GM23248 (cell line): ENCODE results near the gene PGC. TPM values are rescaled to one million over a fixed set of nuclear protein-coding genes. Genes with fewer than 3 reads are reported as not detected.

Experiments used
- DNase-seq: peaks from one replicate; pipeline ENCODE4 v3.0.0-alpha.2; 2015
- H2AFZ ChIP-seq: fragments of 200-600 bp; sonication (generic); 2 replicates; pipeline ENCODE4 v1.6.1; 2016; ENCODE audit warnings: antibody characterized with exemption
- H3F3A ChIP-seq: fragments of 200-600 bp; sonication (generic); 2 replicates; pipeline ENCODE4 v1.6.1; 2016; ENCODE audit warnings: mild to moderate bottlenecking, antibody characterized with exemption, mixed run types; ENCODE audit not compliant: insufficient read depth
- H3K27ac ChIP-seq: fragments of 200-600 bp; sonication (generic); 2 replicates; pipeline ENCODE4 v1.5.1; 2016; ENCODE audit warnings: mild to moderate bottlenecking
- H3K27me3 ChIP-seq: fragments of 200-600 bp; sonication (generic); replicated peaks from 2 replicates; pipeline ENCODE4 v1.6.1; 2016; ENCODE audit warnings: mild to moderate bottlenecking; ENCODE audit not compliant: insufficient read depth
- H3K36me3 ChIP-seq: fragments of 200-600 bp; sonication (generic); 2 replicates; pipeline ENCODE4 v1.6.1; 2016; ENCODE audit warnings: low read depth, mild to moderate bottlenecking
- H3K4me1 ChIP-seq: fragments of 200-600 bp; sonication (generic); 2 replicates; pipeline ENCODE4 v1.6.1; 2016; ENCODE audit warnings: mild to moderate bottlenecking; ENCODE audit not compliant: insufficient read depth
- H3K4me2 ChIP-seq: fragments of 200-600 bp; sonication (generic); one replicate; pipeline ENCODE4 v1.6.1; 2016; ENCODE audit warnings: mild to moderate bottlenecking; ENCODE audit not compliant: unreplicated experiment
- H3K4me3 ChIP-seq: fragments of 200-600 bp; sonication (generic); 2 replicates; pipeline ENCODE4 v1.5.1; 2016; ENCODE audit warnings: mild to moderate bottlenecking
- H3K79me2 ChIP-seq: fragments of 200-600 bp; sonication (generic); 2 replicates; pipeline ENCODE4 v1.6.1; 2016; ENCODE audit warnings: mild to moderate bottlenecking; ENCODE audit not compliant: insufficient read depth
- H3K9ac ChIP-seq: fragments of 200-600 bp; sonication (generic); 2 replicates; pipeline ENCODE4 v1.6.1; 2016; ENCODE audit warnings: mild to moderate bottlenecking
- H3K9me2 ChIP-seq: fragments of 200-600 bp; sonication (generic); 2 replicates; pipeline ENCODE4 v1.6.1; 2016; ENCODE audit warnings: mixed run types, mild to moderate bottlenecking, moderate library complexity; ENCODE audit not compliant: insufficient read depth
- H3K9me3 ChIP-seq: fragments of 200-600 bp; sonication (generic); one replicate; pipeline ENCODE4 v1.6.1; 2017; ENCODE audit warnings: low read depth
- H4K20me1 ChIP-seq: fragments of 200-600 bp; sonication (generic); 2 replicates; pipeline ENCODE4 v1.6.0; 2016; ENCODE audit not compliant: insufficient read depth
- EZH2 ChIP-seq: fragments of 200-600 bp; sonication (generic); IDR thresholded peaks from 2 replicates; pipeline ENCODE4 v1.6.1; 2018; ENCODE audit warnings: antibody characterized with exemption, mild to moderate bottlenecking; ENCODE audit not compliant: insufficient read depth, poor library complexity, severe bottlenecking
- EZH2phosphoT487 ChIP-seq: fragments of 200-600 bp; sonication (generic); IDR thresholded peaks from 2 replicates; pipeline ENCODE4 v1.6.1; 2018; ENCODE audit warnings: antibody characterized with exemption, moderate library complexity, mild to moderate bottlenecking, low read depth; ENCODE audit not compliant: insufficient read depth
- WGBS, 2 experiments: methylation state at CpG; one replicate each; pipeline ENCODE4 v1.1.6; 2015 to 2017; ENCODE audit warnings: low lambda C conversion rate in 2 of 2, low coverage in 1 of 2; ENCODE audit errors: missing lambda C conversion rate in 2 of 2; 5-methylcytosine and 5-hydroxymethylcytosine counted together
- in situ Hi-C: fragments of 300-500 bp; cut with MboI; formaldehyde crosslinking; loops from 2 replicates; pipeline ENCODE4 v1.15.0; 2020
- polyA plus RNA-seq: library from polyadenylated mRNA; unstranded; fragments of >200 nt; fragmentation: Nextera tagmentation; extraction: Ambion mirVana; gene quantifications from 2 replicates; pipeline ENCODE4 v1.2.1, GENCODE V29; 2016
- total RNA-seq: library from RNA; depleted of rRNA; stranded (reverse); fragments of >200 nt; shearing (Covaris generic); gene quantifications from 2 replicates; pipeline ENCODE4 v1.2.3, GENCODE V29; 2014

The PGC gene
- total and polyA plus RNA-seq, 2 experiments from 2014 or later: not detected

GRCh38 chr6:41713650-41714291 lies 33.4 kb downstream of the PGC start:
- Histone ChIP-seq H3K9me2 (no peaks in the 10 kb centered on the region), H3K9ac (no peak overlapping the region), H3K79me2 (no peaks in the 10 kb centered on the region), H3K4me2 (peak overlapping the region; percentile 12), H3K27ac (no peak overlapping the region), H3K4me3 (no peak overlapping the region), H3K4me1 (peaks cover 23% of the 10 kb centered on the region), H4K20me1 (no peaks in the 10 kb centered on the region), H3F3A (no peaks in the 10 kb centered on the region), H2AFZ (no peak overlapping the region), H3K27me3 (no peaks in the 10 kb centered on the region), H3K9me3 (no peaks in the 10 kb centered on the region), H3K36me3 (no peaks in the 10 kb centered on the region)
- WGBS, 2 experiments: 89 to 92% methylated on average over 12 to 14 of the region's 14 CpGs
- DNase-seq: peak; percentile 52
- in situ Hi-C loops: no loop called here
- TF ChIP-seq EZH2 (no peak), EZH2phosphoT487 (no peak)

GRCh38 chr6:41713159-41713649 lies 34.0 kb downstream of the PGC start:
- in situ Hi-C loops: no loop called here
- no peak overlapping the region for H3K4me3 ChIP-seq
- no peaks in the 10 kb centered on the region for H4K20me1 ChIP-seq
- H3K9me3 ChIP-seq: no peaks in the 10 kb centered on the region
- no peak overlapping the region for H3K27ac ChIP-seq
- peak overlapping the region; percentile 12 for H3K4me2 ChIP-seq
- 64 to 77% methylated on average over 9 of the region's 9 CpGs for WGBS, 2 experiments
- H3K27me3 ChIP-seq: no peaks in the 10 kb centered on the region
- peak; percentile 53 for DNase-seq
- TF ChIP-seq EZH2phosphoT487: no peak
- no peak for TF ChIP-seq EZH2
- H3K9me2 ChIP-seq: no peaks in the 10 kb centered on the region
- no peaks in the 10 kb centered on the region for H3K79me2 ChIP-seq
- H3K9ac ChIP-seq: no peak overlapping the region
- no peaks in the 10 kb centered on the region for H3F3A ChIP-seq
- H3K36me3 ChIP-seq: no peaks in the 10 kb centered on the region
- H2AFZ ChIP-seq: no peak overlapping the region
- H3K4me1 ChIP-seq: peaks cover 23% of the 10 kb centered on the region

GRCh38 chr6:41712651-41713103 lies 34.5 kb downstream of the PGC start:
- in situ Hi-C loops: no loop called here
- no peaks in the 10 kb centered on the region for H4K20me1 ChIP-seq
- DNase-seq: peak; percentile 47

GRCh38 chr6:41711323-41712038 lies 35.7 kb downstream of the PGC start:
- no peak for DNase-seq
- Histone ChIP-seq H3K9me3 (no peaks in the 10 kb centered on the region), H3K9ac (no peak overlapping the region), H3K4me1 (peaks cover 21% of the 10 kb centered on the region), H3K9me2 (no peaks in the 10 kb centered on the region), H3K4me3 (no peak overlapping the region), H3K27me3 (no peaks in the 10 kb centered on the region), H3F3A (no peaks in the 10 kb centered on the region), H3K4me2 (no peak overlapping the region), H3K36me3 (no peaks in the 10 kb centered on the region), H2AFZ (no peak overlapping the region), H4K20me1 (no peaks in the 10 kb centered on the region), H3K27ac (no peak overlapping the region), H3K79me2 (no peaks in the 10 kb centered on the region)
- WGBS, 2 experiments: 95 to 98% methylated on average over 9 of the region's 9 CpGs
- in situ Hi-C loops: no loop called here
- TF ChIP-seq EZH2phosphoT487 (no peak), EZH2 (no peak)

More at GRCh38 chr6:41712651-41713103, 34.5 kb downstream of the PGC start:
- no peak overlapping the region for H2AFZ ChIP-seq
- H3K4me3 ChIP-seq: no peak overlapping the region
- no peaks in the 10 kb centered on the region for H3F3A ChIP-seq
- no peaks in the 10 kb centered on the region for H3K36me3 ChIP-seq
- no peak overlapping the region for H3K27ac ChIP-seq
- no peaks in the 10 kb centered on the region for H3K79me2 ChIP-seq
- no peak overlapping the region for H3K4me2 ChIP-seq
- no peak overlapping the region for H3K9ac ChIP-seq
- peaks cover 23% of the 10 kb centered on the region for H3K4me1 ChIP-seq
- WGBS, 2 experiments: 69 to 81% methylated on average over 9 of the region's 10 CpGs
- no peaks in the 10 kb centered on the region for H3K9me3 ChIP-seq
- no peaks in the 10 kb centered on the region for H3K9me2 ChIP-seq
- TF ChIP-seq EZH2phosphoT487 (no peak), EZH2 (no peak)
- H3K27me3 ChIP-seq: no peaks in the 10 kb centered on the region
